Left kidney (tissue), 2 donors: ENCODE measurements around the gene MAN1A1. TPM values are rescaled to one million over a fixed set of nuclear protein-coding genes. Genes with fewer than 3 reads are reported as not detected.

Source experiments
- DNase-seq: peaks from one replicate; pipeline ENCODE4 v3.0.0-alpha.2; 2013
- polyA plus RNA-seq: library from polyadenylated mRNA; unstranded; fragments of 120-200 nt; gene quantifications from one replicate; pipeline ENCODE4 v1.2.1, GENCODE V29; 2013; ENCODE audit not compliant: insufficient read length

MAN1A1 gene
- polyA plus RNA-seq, 1 donor = 89.9 TPM

GRCh38 chr6:119237177-119237715, 112.3 kb downstream of the MAN1A1 start:
- no peak for DNase-seq

- DNase-seq = no peak
Measured at GRCh38 chr6:119234941-119235340, 114.6 kb downstream of the MAN1A1 start.

GRCh38 chr6:119234457-119234856, 115.1 kb downstream of the MAN1A1 start:
- DNase-seq = no peak

- no peak for DNase-seq
Measured at GRCh38 chr6:119233312-119233984, 116.1 kb downstream of the MAN1A1 start.

GRCh38 chr6:119231394-119231793, 118.2 kb downstream of the MAN1A1 start:
- DNase-seq = no peak

GRCh38 chr6:119230160-119230559, 119.4 kb downstream of the MAN1A1 start:
- DNase-seq = no peak

- DNase-seq = no peak
Measured at GRCh38 chr6:119227377-119227776, 122.2 kb downstream of the MAN1A1 start.

GRCh38 chr6:119226089-119226488, 123.5 kb downstream of the MAN1A1 start:
- no peak for DNase-seq

GRCh38 chr6:119224095-119224701, 125.4 kb downstream of the MAN1A1 start:
- no peak for DNase-seq

GRCh38 chr6:119220452-119220851, 129.1 kb downstream of the MAN1A1 start:
- DNase-seq = no peak

GRCh38 chr6:119218548-119218947, 131.0 kb downstream of the MAN1A1 start:
- no peak for DNase-seq

- DNase-seq = no peak
Measured at GRCh38 chr6:119215885-119216590, 133.5 kb downstream of the MAN1A1 start.

- DNase-seq = no peak
Measured at GRCh38 chr6:119215309-119215708, 134.3 kb downstream of the MAN1A1 start.

- peak; percentile 24 for DNase-seq
Measured at GRCh38 chr6:119210596-119210995, 139.0 kb downstream of the MAN1A1 start.

GRCh38 chr6:119209452-119210205, 139.9 kb downstream of the MAN1A1 start:
- no peak for DNase-seq

- DNase-seq = no peak
Measured at GRCh38 chr6:119207971-119208725, 141.4 kb downstream of the MAN1A1 start.

- no peak for DNase-seq
Measured at GRCh38 chr6:119207327-119207726, 142.2 kb downstream of the MAN1A1 start.

- no peak for DNase-seq
Measured at GRCh38 chr6:119205911-119206618, 143.5 kb downstream of the MAN1A1 start.

- DNase-seq = no peak
Measured at GRCh38 chr6:119204719-119205118, 144.8 kb downstream of the MAN1A1 start.

GRCh38 chr6:119201480-119201879, 148.1 kb downstream of the MAN1A1 start:
- DNase-seq = no peak
